ENCODE data around the gene IFI30. TPM values are rescaled to one million over a fixed set of nuclear protein-coding genes. Genes with fewer than 3 reads are reported as not detected.

Gene IFI30
- total RNA-seq, 2 donors from 2014 or later, result 60.7 to 76.7 TPM

GRCh38 chr19:18167011-18167410 is 6.6 kb upstream of the IFI30 start:
- intact Hi-C loops (cut with DNase I), result no loop called here
- DNase-seq (ENCODE audit: low spot score), result no peak

- no peak for DNase-seq (ENCODE audit: low spot score)
- intact Hi-C loops (cut with DNase I), result no loop called here
Measured at GRCh38 chr19:18167975-18168645, 5.5 kb upstream of the IFI30 start.

DNA sequence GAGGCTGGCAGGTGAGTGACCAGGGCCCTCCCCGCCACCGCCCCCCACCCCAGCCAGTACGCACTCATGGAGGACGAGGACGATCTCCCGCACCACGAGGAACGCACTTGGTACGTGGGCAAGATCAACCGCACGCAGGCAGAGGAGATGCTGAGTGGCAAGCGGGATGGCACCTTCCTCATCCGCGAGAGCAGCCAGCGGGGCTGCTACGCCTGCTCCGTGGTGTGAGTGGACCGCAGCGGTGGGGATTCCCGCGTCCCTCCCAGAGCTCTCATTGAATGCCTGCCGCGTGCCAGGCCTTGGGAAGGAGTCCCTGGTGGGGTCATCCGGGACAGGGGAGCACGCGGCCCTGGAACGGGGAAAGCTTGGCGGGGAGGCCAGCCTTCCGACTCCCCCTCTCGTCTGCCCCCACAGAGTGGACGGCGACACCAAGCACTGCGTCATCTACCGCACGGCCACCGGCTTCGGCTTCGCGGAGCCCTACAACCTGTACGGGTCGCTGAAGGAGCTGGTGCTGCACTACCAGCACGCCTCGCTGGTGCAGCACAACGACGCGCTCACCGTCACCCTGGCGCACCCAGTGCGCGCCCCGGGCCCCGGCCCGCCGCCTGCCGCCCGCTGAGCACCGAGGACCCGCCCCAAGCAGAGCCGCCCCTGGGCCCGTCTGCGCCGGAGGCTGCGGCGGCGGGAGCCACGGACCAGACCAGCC is 4.8 kb upstream of the IFI30 start:
- intact Hi-C loops (cut with DNase I), result no loop called here

GRCh38 chr19:18170714-18171255 is 2.8 kb upstream of the IFI30 start:
- intact Hi-C loops (cut with DNase I), result no loop called here
- DNase-seq (ENCODE audit: low spot score), result no peak

More for the DNA sequence above, 4.8 kb upstream of the IFI30 start:
- no peak for DNase-seq (ENCODE audit: low spot score)

DNA sequence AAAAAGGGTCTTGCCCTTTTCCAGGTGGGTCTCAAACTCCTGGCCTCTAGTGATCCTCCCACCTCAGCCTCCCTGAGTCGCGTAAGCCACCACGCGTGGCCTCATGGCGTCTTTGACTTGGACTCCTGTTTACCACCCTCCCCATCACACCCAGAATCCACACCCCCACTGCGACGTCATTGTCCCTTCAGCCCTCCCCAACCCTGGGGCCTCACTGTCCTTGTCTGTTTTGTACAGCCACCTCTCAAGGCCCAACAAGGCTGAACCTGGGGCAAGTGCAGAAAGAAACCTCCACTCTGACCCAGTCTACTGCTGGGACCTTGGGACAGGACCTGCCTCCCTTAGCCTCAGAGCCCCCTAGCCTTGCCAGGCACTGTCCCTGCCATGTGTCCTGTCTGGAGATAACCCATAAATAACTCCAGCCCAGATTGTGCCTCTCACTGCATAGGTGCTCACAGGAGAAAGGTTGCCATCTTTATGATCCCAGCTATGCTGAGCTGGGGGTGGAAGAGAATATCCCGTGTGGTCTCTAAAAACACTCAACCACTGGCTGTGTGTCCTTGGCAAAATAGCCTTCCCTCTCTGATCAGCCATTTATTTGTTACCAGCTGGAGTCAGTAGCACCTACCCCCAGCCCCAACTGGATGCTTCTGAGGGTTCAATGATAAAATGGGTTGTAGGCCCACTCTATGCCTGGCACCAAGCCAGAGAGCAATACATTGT is 1.8 kb upstream of the IFI30 start:
- intact Hi-C loops (cut with DNase I), result no loop called here

DNA sequence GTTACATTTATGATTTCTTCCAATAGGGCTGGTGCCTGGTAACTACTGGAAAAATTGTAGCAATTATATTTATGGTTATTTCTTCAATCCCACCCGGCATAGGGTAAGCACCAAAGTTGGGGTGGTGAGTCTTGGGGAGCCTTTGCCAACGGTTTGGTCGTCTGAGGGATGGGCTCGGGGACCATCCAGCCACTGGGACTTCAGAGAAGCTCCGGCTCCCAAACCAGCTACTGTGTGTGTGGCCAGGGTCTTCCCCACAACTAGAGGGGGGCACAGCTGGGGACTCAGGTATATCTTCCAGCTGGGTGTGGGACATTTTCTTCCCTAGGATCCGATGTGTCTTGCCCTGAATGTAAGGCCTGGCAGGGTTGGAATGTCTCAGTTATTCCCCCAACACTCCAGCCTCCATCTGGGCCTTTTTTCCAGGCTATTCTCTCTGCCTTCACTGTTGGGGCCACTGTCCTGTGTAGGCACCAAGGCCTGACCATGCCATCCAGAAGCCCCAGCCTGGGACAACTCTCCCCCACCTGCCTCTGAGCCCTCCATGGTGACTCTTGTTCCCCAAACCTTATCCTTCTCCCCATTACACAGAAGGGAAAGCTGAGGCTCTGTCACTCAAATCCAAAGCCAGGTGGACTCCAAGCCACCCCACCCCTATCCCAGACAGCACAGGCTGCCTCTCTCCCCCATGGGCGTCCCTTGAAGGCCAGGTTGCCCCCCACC is 1.1 kb upstream of the IFI30 start:
- no peak for DNase-seq (ENCODE audit: low spot score)
- intact Hi-C loops (cut with DNase I), result no loop called here

More for the DNA sequence above, 1.8 kb upstream of the IFI30 start:
- DNase-seq (ENCODE audit: low spot score), result no peak

DNA sequence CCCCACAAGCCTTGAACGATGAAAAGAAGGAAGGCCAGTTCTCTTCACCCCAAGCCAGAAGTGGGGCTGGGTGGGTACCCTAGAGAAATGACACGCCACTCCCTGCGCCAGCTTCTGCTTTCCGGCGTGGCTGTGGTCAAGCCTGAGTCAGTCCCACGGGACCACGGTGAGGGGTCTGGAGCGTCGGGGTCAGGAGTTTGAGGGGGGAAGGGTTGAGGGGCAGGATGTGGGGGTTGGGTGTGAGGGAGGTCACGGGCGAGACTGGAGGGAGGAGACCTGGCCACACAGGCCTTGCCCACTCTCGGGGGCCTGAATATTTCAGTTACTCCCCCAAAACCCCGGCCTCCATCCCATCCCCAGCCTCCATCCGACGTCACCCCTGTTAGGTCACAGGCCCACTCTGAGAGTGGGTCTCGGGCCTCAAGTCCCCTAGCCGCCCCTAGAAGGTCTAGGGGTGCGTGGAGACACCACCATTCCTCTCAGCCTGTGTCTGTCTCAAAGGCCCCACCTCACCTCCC is 500 bp upstream of the IFI30 start:
- peak; percentile 94 for DNase-seq (ENCODE audit: low spot score)
- intact Hi-C loops (cut with DNase I), result no loop called here

DNA sequence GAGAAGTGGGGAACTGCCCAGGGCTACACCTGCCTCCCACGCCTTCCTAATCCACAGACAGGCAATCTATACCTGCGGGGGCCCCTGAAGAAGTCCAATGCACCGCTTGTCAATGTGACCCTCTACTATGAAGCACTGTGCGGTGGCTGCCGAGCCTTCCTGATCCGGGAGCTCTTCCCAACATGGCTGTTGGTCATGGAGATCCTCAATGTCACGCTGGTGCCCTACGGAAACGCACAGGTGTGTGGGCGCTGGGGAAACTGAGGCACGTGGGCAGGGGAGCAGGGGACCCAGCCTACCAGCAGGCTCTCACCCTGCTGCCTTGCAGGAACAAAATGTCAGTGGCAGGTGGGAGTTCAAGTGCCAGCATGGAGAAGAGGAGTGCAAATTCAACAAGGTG is 1.4 kb downstream of the IFI30 start:
- DNase-seq (ENCODE audit: low spot score), result no peak
- intact Hi-C loops (cut with DNase I), result no loop called here

DNA sequence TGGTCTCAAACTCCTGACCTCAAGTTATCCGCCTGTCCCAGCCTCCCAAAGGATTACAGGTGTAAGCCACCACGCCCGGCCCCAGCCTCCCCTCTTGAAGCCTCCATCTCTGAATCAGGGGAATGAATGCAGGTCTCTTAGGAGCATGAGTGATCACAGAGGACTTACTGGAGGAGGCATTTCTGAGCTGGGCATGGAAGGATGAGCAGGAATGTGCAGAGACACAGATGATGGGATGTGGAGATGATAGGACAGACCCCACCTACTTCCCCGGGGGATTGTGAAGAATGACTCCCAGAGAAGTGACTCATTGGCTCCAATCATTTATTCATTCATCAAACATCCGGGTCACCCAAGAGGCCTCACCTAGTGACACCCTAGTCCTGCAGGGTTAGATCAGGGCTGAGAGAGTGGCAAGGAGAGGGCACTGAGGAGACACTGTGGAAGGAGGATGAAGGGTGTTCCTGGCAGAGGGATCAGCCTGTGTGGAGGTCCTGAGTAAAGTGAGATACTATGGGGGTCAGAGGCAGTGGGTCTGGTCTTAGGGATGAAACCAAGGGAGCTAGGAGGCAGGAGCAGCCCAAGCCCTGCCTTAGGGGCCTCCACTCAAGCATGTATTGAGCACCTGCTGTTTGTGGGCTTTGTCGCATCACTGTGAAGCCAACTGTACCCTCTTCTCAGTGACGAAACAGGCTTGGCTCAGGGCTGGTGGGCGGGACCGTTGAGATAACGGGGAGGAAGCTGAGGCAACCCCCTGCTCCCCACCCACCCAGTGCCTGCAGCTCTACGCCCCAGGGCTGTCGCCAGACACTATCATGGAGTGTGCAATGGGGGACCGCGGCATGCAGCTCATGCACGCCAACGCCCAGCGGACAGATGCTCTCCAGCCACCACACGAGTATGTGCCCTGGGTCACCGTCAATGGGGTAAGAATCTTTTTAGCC is 3.0 kb downstream of the IFI30 start:
- no peak for DNase-seq (ENCODE audit: low spot score)
- intact Hi-C loops (cut with DNase I), result no loop called here

- DNase-seq (ENCODE audit: low spot score), result no peak
- intact Hi-C loops (cut with DNase I), result no loop called here
Measured at GRCh38 chr19:18179957-18180356, 6.3 kb downstream of the IFI30 start.

DNA sequence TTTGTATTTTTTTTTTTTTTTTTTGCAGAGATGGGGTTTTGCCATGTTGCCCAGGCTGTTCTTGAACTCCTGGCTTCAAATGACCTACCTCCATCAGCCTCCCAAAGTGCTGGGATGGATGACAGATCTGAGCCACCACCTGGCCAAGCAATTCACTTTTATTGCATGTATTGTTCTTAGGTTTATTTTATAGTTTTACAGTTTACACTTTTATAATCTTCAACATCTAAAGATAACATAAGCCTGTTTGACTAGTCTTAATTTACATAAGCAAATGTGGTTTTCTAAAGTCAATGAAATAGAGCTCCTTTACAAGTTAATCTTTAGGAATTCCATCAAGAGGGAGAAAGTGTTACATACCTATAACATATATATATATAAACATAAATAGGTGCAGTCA is 9.9 kb downstream of the IFI30 start:
- intact Hi-C loops (cut with DNase I), result no loop called here
- no peak for DNase-seq (ENCODE audit: low spot score)

GRCh38 chr19:18185538-18185937 is 11.9 kb downstream of the IFI30 start:
- intact Hi-C loops (cut with DNase I), result no loop called here
- no peak for DNase-seq (ENCODE audit: low spot score)

DNA sequence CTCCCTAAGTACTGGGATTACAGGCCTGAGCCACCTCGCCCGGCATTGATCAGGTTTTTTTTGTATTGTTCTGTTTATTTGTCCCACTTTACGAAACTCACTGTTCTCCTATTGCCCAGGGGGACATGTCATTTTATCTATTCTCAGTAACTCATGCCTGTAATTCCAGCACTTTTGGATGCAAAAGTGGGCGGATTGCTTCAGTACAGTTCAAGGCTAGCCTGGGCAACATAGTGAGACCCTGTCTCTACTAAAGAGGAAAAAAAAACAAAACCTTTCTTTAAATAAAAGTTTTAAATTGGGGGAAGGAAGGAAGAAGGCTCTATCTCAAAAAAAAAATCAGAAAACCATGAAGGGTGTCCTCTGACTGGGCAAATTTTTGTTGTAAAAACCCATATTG is 16.7 kb downstream of the IFI30 start:
- intact Hi-C loops (cut with DNase I), result no loop called here

GRCh38 chr19:18191640-18192062 is 18.0 kb downstream of the IFI30 start:
- DNase-seq (ENCODE audit: low spot score), result no peak
- intact Hi-C loops (cut with DNase I), result no loop called here

More for the DNA sequence above, 16.7 kb downstream of the IFI30 start:
- no peak for DNase-seq (ENCODE audit: low spot score)

DNA sequence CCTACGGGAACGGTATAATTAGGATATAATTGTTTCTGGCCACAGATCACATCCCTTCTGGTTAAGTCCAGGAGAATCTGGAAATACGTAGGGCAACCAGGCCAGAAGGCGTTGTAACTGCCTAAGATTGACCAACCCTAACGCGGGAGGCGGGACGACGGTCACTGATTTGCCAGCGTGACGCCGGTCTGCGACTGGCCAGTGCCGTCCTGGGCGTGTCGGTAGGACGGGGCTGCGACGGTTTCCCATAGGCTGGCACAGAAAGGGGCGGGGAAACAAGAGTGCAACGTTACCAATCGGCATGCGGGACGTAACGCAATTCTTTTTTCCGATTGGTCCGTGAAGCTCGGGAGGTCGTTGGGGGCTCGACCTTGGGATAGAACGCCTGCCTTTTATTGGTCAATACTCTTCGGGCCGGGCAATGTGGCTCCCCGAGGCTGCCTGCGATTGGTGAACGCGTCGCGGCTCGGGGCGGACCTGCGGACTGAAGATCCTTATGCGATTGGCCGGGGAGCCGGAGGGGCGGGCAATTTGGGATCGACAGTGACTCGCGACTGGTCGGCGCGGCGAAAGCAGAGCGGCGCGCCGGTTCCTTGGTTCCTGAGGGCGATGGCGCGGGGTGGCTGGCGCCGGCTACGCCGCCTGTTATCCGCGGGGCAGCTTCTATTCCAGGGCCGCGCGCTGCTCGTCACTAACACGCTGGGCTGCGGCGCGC is 19.2 kb downstream of the IFI30 start, which contains the start of gene MPV17L2:
Gene MPV17L2 (plus strand): TSS at position 546 of the 715 bp plus-strand sequence. CDS start 64 bp downstream, at position 610.
- intact Hi-C loops (cut with DNase I), result no loop called here
- peak; percentile 100 for DNase-seq (ENCODE audit: low spot score)

- DNase-seq (ENCODE audit: low spot score), result no peak
- intact Hi-C loops (cut with DNase I), result no loop called here
Measured at GRCh38 chr19:18193388-18194180, 20.0 kb downstream of the IFI30 start.

GRCh38 chr19:18194181-18194530 is 20.5 kb downstream of the IFI30 start:
- intact Hi-C loops (cut with DNase I), result no loop called here
- DNase-seq (ENCODE audit: low spot score), result no peak

All from posterior vena cava (tissue), 2 donors.